GM06990 (cell line): ENCODE data around the gene NEFH.

Experiments used
- DNase-seq: peaks from one replicate; pipeline ENCODE4 v3.0.0-alpha.2; 2011; ENCODE audit not compliant: insufficient read length; ENCODE audit errors: extremely low read depth
- H3K27me3 ChIP-seq: replicated peaks from 2 replicates; pipeline ENCODE4 v1.6.0; 2011; ENCODE audit warnings: low read length; ENCODE audit not compliant: control insufficient read depth, insufficient read depth
- H3K36me3 ChIP-seq: 2 replicates; pipeline ENCODE4 v1.5.1; 2011; ENCODE audit warnings: low read length; ENCODE audit not compliant: control insufficient read depth, insufficient read depth
- H3K4me3 ChIP-seq: replicated peaks from 2 replicates; pipeline ENCODE4 v1.5.1; 2011; ENCODE audit warnings: low read depth, mild to moderate bottlenecking, control low read depth, low read length
- CTCF ChIP-seq: IDR thresholded peaks from 2 replicates; pipeline ENCODE4 v1.5.1; 2011; ENCODE audit warnings: low read length, control low read depth, mild to moderate bottlenecking, inconsistent platforms; ENCODE audit not compliant: insufficient read depth, poor library complexity, severe bottlenecking

Gene NEFH

DNA sequence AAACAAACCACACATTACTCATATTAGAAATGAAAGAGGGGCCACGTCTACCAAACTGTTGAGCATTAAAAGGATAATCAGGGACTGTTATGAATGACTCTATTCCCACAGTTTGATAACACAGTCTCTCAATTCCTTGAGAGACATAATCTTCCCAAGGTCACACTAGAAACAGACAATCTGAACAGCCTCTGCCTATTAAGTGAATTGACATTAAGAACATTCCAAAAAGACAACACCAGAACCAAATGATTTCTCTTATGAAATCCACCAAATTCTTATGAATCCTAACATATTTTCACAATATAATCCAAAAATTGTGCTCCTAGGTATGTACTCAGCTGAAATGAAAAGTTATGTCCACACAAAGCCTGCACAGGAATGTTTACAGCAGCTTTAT, 37.0 kb upstream of the NEFH start:
- no peak for TF ChIP-seq CTCF
- H3K27me3 ChIP-seq, result no peaks in the 10 kb centered on the region
- no peak for DNase-seq
- no peak overlapping the region for H3K4me3 ChIP-seq
- H3K36me3 ChIP-seq, result no peaks in the 10 kb centered on the region

DNA sequence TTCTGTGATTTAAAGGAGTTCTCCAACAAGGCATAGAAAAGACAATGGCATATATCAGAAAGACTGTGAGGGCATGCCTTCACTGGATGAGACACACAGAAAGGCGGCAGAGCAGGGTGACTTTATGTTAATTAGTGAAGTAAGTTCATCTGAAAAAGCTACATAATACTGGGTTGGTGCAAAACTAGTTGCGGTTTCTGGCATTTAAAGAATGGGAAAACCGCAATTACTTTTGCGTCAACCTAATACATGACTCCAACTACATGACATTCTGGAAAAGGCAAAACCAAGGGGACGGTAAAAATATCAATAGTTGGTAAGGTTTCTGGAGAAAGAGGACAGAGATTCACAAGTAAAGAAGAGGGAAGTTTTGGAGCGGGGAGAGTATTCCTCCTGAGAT, 36.6 kb upstream of the NEFH start:
- no peak for DNase-seq
- H3K36me3 ChIP-seq, result no peaks in the 10 kb centered on the region
- no peaks in the 10 kb centered on the region for H3K27me3 ChIP-seq
- no peak overlapping the region for H3K4me3 ChIP-seq
- no peak for TF ChIP-seq CTCF

DNA sequence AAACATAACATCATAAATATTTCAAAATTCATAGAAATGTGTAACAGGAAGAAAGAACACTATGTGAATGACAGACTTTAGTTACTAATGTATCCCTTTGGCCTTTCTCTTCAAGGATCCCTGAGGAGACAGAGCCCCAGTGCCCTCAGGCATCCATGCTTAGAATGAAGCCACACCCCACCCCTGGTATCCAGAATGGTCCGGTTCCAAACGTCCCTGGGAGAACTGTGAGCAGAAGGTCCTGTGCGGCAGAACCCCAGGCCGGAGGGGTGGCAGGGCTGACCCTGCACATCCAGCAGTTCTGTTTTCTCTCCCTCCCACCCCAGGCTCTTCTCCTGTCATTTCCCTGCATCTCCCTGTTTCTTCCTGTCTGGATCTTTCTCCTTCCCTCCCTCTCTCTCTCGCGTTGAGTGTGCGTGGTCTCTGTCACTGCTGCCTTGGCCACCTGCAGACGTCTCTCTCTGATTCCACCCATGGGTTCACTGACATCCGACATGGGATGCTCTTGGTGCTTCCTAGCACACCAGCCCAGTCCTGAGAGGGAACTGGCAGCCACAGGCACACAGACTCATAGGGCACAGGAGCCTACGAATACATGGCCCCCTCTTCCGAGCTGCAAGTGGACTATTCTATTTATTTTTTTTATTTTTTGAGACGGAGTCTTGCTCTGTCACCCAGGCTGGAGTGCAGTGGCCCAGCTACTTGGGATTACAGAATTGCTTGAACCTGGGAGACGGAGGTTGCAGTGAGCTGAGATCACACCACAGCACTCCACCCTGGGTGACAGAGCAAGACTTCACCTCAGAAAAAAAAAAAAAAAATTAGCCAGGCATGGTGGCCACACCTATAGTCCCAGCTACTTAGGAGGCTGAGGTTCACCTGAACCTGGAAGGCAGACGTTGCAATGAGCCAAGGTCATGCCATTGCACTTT, 35.9 kb upstream of the NEFH start:
- Histone ChIP-seq H3K4me3 (no peak overlapping the region), H3K27me3 (no peaks in the 10 kb centered on the region), H3K36me3 (no peaks in the 10 kb centered on the region)
- DNase-seq, result no peak
- no peak for TF ChIP-seq CTCF

DNA sequence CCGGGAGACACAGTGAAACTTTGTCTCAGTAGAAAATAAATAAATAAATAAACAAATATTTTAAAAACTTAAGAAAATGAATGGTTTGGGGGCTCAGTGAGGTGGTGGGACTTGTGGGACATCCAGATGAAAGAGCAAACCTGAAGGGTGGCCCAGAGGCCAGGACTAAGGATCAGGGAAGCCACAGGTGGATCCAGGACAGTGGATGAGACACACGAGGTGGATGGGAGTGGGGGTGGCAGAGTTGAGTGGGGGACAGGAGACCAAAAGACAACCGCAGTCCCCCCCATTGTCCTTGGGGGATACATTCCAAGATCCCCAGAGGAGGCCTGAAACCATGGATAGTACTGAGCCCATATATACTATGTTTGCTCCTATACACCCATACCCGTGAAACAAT, 34.5 kb upstream of the NEFH start:
- H3K27me3 ChIP-seq, result no peaks in the 10 kb centered on the region
- H3K36me3 ChIP-seq, result no peaks in the 10 kb centered on the region
- no peak overlapping the region for H3K4me3 ChIP-seq
- no peak for DNase-seq
- TF ChIP-seq CTCF, result no peak

GRCh38 chr22:29447906-29448305, 32.1 kb upstream of the NEFH start:
- TF ChIP-seq CTCF, result no peak
- no peaks in the 10 kb centered on the region for H3K27me3 ChIP-seq
- no peak for DNase-seq
- no peaks in the 10 kb centered on the region for H3K36me3 ChIP-seq
- no peak overlapping the region for H3K4me3 ChIP-seq
